T follicular helper cell (primary cell): ENCODE data around the gene BUB1.
"Not testable (repeated sequence)": the region's sequence is repeated elsewhere in the genome, so short reads cannot be mapped to it uniquely, and the experiment has no call there.

Source experiments
- DNase-seq: peaks from one replicate; pipeline ENCODE4 v3.0.0-alpha.2; 2020; ENCODE audit warnings: low read depth

The BUB1 gene

DNA sequence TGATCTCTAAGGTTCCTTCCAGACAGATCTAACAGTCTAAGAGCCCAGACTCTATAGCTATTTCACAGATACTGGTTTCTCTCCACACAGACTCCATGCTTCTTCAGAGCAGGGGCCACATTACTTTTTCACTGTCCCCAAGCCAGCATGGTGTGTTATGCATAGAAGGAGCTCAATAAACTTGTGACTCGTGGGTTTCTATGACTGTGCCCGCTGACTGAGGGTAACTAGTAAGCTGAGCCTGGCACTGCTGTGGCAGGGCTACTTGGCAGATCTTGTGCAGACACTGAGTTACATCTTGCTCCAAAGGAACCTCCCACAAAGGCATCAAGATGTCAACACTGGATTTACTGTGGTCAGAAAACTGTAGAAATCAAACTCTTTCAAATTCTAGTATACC, 85.9 kb downstream of the BUB1 start:
- DNase-seq, result not testable (repeated sequence)

GRCh38 chr2:110589677-110590330, 88.1 kb downstream of the BUB1 start:
- not testable (repeated sequence) for DNase-seq

DNA sequence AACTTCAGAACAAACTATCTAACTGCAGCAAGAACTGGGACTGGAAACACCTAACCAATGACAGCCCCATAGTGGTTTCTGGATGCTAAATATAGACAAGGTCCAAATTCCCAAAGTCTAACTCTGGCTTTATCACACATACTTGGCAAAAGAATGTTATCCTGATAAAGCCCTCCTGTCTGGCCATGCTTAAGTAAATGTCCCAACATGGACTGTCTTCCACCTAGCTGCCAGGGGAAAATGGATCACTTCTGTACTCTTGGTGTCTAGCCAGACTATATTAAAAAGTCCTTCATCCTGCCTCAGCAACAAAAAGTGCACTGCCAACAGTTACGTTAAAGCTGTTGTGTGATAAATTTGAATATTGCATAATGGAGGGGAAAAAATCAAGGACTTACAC, 89.3 kb downstream of the BUB1 start:
- DNase-seq, result not testable (repeated sequence)
